Left ventricle myocardium inferior (tissue), 1 donor: ENCODE data around the gene NELFA. TPM values are rescaled to one million over a fixed set of nuclear protein-coding genes. Genes with fewer than 3 reads are reported as not detected.

Experiments
- DNase-seq: peaks from one replicate; pipeline ENCODE4 v3.0.0-alpha.2; 2020
- H3K27ac ChIP-seq: fragments of 200-600 bp; replicated peaks from 2 replicates; pipeline ENCODE4 v1.8.0; 2021
- H3K27me3 ChIP-seq: fragments of 200-600 bp; 2 replicates; pipeline ENCODE4 v1.8.0; 2021; ENCODE audit warnings: low read depth
- H3K36me3 ChIP-seq: fragments of 200-600 bp; 2 replicates; pipeline ENCODE4 v1.8.0; 2021
- H3K4me1 ChIP-seq: fragments of 200-600 bp; 2 replicates; pipeline ENCODE4 v1.8.0; 2021
- H3K4me3 ChIP-seq: fragments of 200-600 bp; 2 replicates; pipeline ENCODE4 v1.8.0; 2021; ENCODE audit warnings: mild to moderate bottlenecking, moderate library complexity
- H3K9me3 ChIP-seq: fragments of 200-600 bp; replicated peaks from 2 replicates; pipeline ENCODE4 v1.8.0; 2021
- CTCF ChIP-seq: fragments of 200-600 bp; IDR thresholded peaks from 2 replicates; pipeline ENCODE4 v1.8.0; 2021; ENCODE audit warnings: antibody characterized with exemption, mild to moderate bottlenecking, borderline replicate concordance
- intact Hi-C: fragments of 100-400 bp; cut with micrococcal nuclease; formaldehyde crosslinking; loops from one replicate; pipeline ENCODE4 v1.11.0; 2022
- total RNA-seq: library from RNA; stranded (reverse); fragmentation: NEBNext Ultra II Directional; extraction: Animal tissue kit (Norgen Biotek cat#: 25700); gene quantifications from one replicate; pipeline ENCODE4 v1.2.1, GENCODE V29; 2021
- donor health status: DM: no; HTN: yes; CAD: no; lungs with severe emphysema.

Gene NELFA
- total RNA-seq, 1 donor from 2014 or later, result 10.2 TPM

- Histone ChIP-seq H3K36me3 (peaks cover 67% of the 10 kb centered on the region), H3K4me3 (no peak overlapping the region), H3K27me3 (no peaks in the 10 kb centered on the region), H3K27ac (no peak overlapping the region), H3K4me1 (no peaks in the 10 kb centered on the region), H3K9me3 (no peaks in the 10 kb centered on the region)
- no peak for TF ChIP-seq CTCF
- DNase-seq, result no peak
- intact Hi-C loops, result no loop called here
These were observed 33.9 kb downstream of the NELFA start for GRCh38 chr4:1974840-1975239.

- H3K4me3 ChIP-seq, result no peak overlapping the region
- H3K9me3 ChIP-seq, result no peaks in the 10 kb centered on the region
- no peaks in the 10 kb centered on the region for H3K27me3 ChIP-seq
- no peak for DNase-seq
- no peak overlapping the region for H3K27ac ChIP-seq
- peaks cover 63% of the 10 kb centered on the region for H3K36me3 ChIP-seq
- TF ChIP-seq CTCF, result no peak
- intact Hi-C loops, result no loop called here
- no peaks in the 10 kb centered on the region for H3K4me1 ChIP-seq
These were observed 35.1 kb downstream of the NELFA start for GRCh38 chr4:1973661-1974060.

- Histone ChIP-seq H3K27me3 (no peaks in the 10 kb centered on the region), H3K9me3 (no peaks in the 10 kb centered on the region), H3K4me3 (no peak overlapping the region), H3K36me3 (peaks cover 60% of the 10 kb centered on the region), H3K27ac (no peak overlapping the region), H3K4me1 (no peaks in the 10 kb centered on the region)
- intact Hi-C loops, result no loop called here
- no peak for TF ChIP-seq CTCF
- no peak for DNase-seq
These were observed 35.6 kb downstream of the NELFA start for GRCh38 chr4:1973218-1973617.

GRCh38 chr4:1972414-1972813 is 36.4 kb downstream of the NELFA start:
- intact Hi-C loops, result no loop called here
- no peaks in the 10 kb centered on the region for H3K27me3 ChIP-seq
- no peaks in the 10 kb centered on the region for H3K9me3 ChIP-seq
- DNase-seq, result no peak
- H3K4me3 ChIP-seq, result no peak overlapping the region
- no peak overlapping the region for H3K27ac ChIP-seq
- peaks cover 52% of the 10 kb centered on the region for H3K36me3 ChIP-seq
- TF ChIP-seq CTCF, result no peak
- H3K4me1 ChIP-seq, result no peaks in the 10 kb centered on the region

GRCh38 chr4:1971456-1972200 is 37.1 kb downstream of the NELFA start:
- Histone ChIP-seq H3K36me3 (peaks cover 44% of the 10 kb centered on the region), H3K27me3 (no peaks in the 10 kb centered on the region), H3K4me1 (no peaks in the 10 kb centered on the region), H3K4me3 (no peak overlapping the region), H3K27ac (no peak overlapping the region), H3K9me3 (no peaks in the 10 kb centered on the region)
- intact Hi-C loops, result no loop called here
- no peak for DNase-seq
- no peak for TF ChIP-seq CTCF
